ENCODE data around the gene ISOC2. TPM values are rescaled to one million over a fixed set of nuclear protein-coding genes. Genes with fewer than 3 reads are reported as not detected.

Gene ISOC2
- total and polyA plus RNA-seq, 9 of the 15 experiments (the other 6 are each of a cell fraction or from before 2014, with no cell fraction given), result 1.2 to 229 (median 58.3) TPM

DNA sequence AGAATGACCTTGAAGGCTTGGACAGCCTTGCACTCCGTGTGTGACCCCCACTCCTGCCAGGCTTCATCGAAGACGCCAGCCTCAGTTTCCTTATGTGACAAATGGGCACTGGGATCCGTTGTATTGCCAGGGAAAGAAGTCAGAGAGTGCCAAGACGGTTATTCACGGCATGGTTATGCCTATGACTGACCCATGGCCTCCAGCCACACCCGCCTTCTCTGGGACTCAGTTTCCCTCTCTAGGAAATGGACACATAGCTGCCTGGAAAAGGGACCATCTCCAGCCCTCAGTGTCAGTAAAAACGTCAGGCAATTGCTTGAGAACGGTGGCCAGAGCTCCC is 52.9 kb downstream of the ISOC2 start (continued):
- TF ChIP-seq, protein P1, sequence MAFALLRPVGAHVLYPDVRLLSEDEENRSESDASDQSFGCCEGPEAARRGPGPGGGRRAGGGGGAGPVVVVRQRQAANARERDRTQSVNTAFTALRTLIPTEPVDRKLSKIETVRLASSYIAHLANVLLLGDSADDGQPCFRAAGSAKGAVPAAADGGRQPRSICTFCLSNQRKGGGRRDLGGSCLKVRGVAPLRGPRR (CRISPR knock-in tag; IDR thresholded peaks at IDR 0.05), result 0 out of 2 replicates have a peak, but pooled peaks have one; percentile 18
- TF ChIP-seq, protein P2, sequence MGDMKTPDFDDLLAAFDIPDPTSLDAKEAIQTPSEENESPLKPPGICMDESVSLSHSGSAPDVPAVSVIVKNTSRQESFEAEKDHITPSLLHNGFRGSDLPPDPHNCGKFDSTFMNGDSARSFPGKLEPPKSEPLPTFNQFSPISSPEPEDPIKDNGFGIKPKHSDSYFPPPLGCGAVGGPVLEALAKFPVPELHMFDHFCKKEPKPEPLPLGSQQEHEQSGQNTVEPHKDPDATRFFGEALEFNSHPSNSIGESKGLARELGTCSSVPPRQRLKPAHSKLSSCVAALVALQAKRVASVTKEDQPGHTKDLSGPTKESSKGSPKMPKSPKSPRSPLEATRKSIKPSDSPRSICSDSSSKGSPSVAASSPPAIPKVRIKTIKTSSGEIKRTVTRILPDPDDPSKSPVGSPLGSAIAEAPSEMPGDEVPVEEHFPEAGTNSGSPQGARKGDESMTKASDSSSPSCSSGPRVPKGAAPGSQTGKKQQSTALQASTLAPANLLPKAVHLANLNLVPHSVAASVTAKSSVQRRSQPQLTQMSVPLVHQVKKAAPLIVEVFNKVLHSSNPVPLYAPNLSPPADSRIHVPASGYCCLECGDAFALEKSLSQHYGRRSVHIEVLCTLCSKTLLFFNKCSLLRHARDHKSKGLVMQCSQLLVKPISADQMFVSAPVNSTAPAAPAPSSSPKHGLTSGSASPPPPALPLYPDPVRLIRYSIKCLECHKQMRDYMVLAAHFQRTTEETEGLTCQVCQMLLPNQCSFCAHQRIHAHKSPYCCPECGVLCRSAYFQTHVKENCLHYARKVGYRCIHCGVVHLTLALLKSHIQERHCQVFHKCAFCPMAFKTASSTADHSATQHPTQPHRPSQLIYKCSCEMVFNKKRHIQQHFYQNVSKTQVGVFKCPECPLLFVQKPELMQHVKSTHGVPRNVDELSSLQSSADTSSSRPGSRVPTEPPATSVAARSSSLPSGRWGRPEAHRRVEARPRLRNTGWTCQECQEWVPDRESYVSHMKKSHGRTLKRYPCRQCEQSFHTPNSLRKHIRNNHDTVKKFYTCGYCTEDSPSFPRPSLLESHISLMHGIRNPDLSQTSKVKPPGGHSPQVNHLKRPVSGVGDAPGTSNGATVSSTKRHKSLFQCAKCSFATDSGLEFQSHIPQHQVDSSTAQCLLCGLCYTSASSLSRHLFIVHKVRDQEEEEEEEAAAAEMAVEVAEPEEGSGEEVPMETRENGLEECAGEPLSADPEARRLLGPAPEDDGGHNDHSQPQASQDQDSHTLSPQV (IDR thresholded peaks at IDR 0.05), result peak; percentile 86
- TF ChIP-seq, protein P3, sequence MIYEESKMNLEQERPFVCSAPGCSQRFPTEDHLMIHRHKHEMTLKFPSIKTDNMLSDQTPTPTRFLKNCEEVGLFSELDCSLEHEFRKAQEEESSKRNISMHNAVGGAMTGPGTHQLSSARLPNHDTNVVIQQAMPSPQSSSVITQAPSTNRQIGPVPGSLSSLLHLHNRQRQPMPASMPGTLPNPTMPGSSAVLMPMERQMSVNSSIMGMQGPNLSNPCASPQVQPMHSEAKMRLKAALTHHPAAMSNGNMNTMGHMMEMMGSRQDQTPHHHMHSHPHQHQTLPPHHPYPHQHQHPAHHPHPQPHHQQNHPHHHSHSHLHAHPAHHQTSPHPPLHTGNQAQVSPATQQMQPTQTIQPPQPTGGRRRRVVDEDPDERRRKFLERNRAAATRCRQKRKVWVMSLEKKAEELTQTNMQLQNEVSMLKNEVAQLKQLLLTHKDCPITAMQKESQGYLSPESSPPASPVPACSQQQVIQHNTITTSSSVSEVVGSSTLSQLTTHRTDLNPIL (CRISPR knock-in tag; IDR thresholded peaks at IDR 0.05), result peak; percentile 19; the same call in 1 of the 2 replicates
- TF ChIP-seq YY1 (IDR thresholded peaks at IDR 0.05; ENCODE audit: borderline replicate concordance in 1 of 3, control insufficient read depth in 1 of 3, extremely low read depth in 1 of 3, insufficient read depth in 3 of 3, insufficient read length in 1 of 3, insufficient replicate concordance in 2 of 3, low read depth in 1 of 3, low read length in 2 of 3), result no peak
- peak; percentile 8; the same call in 1 of the 2 replicates for TF ChIP-seq ZNF165 (CRISPR knock-in tag; IDR thresholded peaks at IDR 0.05; ENCODE audit: borderline replicate concordance)
- peak; percentile 29 to 41; a peak in 2 of 4 replicates for TF ChIP-seq KDM1A (IDR thresholded peaks at IDR 0.05)
- peak; percentile 39; the same call in 1 of the 2 replicates for TF ChIP-seq TRIM28 (IDR thresholded peaks at IDR 0.05)
- TF ChIP-seq SIN3B (IDR thresholded peaks at IDR 0.05; ENCODE audit: low read depth), result no peak
- TF ChIP-seq NFRKB (IDR thresholded peaks at IDR 0.05; ENCODE audit: low read depth), result peak; percentile 99
- no peak for TF ChIP-seq ZNF197 (CRISPR knock-in tag; IDR thresholded peaks at IDR 0.05; ENCODE audit: low read depth)
- 0 out of 4 replicates have a peak, but pooled peaks of 1 of the 2 experiments have one; percentile 8 for TF ChIP-seq NONO (IDR thresholded peaks at IDR 0.05; ENCODE audit: low read depth in 2 of 2, low read length in 1 of 2)
- TF ChIP-seq, protein P4, sequence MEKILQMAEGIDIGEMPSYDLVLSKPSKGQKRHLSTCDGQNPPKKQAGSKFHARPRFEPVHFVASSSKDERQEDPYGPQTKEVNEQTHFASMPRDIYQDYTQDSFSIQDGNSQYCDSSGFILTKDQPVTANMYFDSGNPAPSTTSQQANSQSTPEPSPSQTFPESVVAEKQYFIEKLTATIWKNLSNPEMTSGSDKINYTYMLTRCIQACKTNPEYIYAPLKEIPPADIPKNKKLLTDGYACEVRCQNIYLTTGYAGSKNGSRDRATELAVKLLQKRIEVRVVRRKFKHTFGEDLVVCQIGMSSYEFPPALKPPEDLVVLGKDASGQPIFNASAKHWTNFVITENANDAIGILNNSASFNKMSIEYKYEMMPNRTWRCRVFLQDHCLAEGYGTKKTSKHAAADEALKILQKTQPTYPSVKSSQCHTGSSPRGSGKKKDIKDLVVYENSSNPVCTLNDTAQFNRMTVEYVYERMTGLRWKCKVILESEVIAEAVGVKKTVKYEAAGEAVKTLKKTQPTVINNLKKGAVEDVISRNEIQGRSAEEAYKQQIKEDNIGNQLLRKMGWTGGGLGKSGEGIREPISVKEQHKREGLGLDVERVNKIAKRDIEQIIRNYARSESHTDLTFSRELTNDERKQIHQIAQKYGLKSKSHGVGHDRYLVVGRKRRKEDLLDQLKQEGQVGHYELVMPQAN (IDR thresholded peaks at IDR 0.05; ENCODE audit: borderline replicate concordance), result 0 out of 2 replicates have a peak, but pooled peaks have one; percentile 29
- no peak for TF ChIP-seq ZNF311 (CRISPR knock-in tag; IDR thresholded peaks at IDR 0.05)
- TF ChIP-seq CHD1 (IDR thresholded peaks at IDR 0.05; ENCODE audit: low read length), result peak; percentile 76
- TF ChIP-seq SLC30A9 (CRISPR knock-in tag; IDR thresholded peaks at IDR 0.05), result no peak
- TF ChIP-seq, protein P5, sequence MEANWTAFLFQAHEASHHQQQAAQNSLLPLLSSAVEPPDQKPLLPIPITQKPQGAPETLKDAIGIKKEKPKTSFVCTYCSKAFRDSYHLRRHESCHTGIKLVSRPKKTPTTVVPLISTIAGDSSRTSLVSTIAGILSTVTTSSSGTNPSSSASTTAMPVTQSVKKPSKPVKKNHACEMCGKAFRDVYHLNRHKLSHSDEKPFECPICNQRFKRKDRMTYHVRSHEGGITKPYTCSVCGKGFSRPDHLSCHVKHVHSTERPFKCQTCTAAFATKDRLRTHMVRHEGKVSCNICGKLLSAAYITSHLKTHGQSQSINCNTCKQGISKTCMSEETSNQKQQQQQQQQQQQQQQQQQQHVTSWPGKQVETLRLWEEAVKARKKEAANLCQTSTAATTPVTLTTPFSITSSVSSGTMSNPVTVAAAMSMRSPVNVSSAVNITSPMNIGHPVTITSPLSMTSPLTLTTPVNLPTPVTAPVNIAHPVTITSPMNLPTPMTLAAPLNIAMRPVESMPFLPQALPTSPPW (CRISPR knock-in tag; IDR thresholded peaks at IDR 0.05), result no peak
- TF ChIP-seq ZBTB17 (CRISPR knock-in tag; IDR thresholded peaks at IDR 0.05), result 0 out of 2 replicates have a peak, but pooled peaks have one; percentile 36
- 0 out of 2 replicates have a peak, but pooled peaks have one; percentile 28 for TF ChIP-seq PTTG1 (tag; IDR thresholded peaks at IDR 0.05; ENCODE audit: low read depth)
- TF ChIP-seq CHD2 (IDR thresholded peaks at IDR 0.05; ENCODE audit: low read depth, low read length), result no peak
